LNCAP (cell line): ENCODE data around the gene VIPAS39.

ENCODE experiments used
- TF ChIP-seq, protein P1 (sequence below): fragments of 450-650 bp; IDR thresholded peaks from 2 replicates; pipeline ENCODE4 v1.5.1; 2017; ENCODE audit warnings: mild to moderate bottlenecking

The VIPAS39 gene

DNA sequence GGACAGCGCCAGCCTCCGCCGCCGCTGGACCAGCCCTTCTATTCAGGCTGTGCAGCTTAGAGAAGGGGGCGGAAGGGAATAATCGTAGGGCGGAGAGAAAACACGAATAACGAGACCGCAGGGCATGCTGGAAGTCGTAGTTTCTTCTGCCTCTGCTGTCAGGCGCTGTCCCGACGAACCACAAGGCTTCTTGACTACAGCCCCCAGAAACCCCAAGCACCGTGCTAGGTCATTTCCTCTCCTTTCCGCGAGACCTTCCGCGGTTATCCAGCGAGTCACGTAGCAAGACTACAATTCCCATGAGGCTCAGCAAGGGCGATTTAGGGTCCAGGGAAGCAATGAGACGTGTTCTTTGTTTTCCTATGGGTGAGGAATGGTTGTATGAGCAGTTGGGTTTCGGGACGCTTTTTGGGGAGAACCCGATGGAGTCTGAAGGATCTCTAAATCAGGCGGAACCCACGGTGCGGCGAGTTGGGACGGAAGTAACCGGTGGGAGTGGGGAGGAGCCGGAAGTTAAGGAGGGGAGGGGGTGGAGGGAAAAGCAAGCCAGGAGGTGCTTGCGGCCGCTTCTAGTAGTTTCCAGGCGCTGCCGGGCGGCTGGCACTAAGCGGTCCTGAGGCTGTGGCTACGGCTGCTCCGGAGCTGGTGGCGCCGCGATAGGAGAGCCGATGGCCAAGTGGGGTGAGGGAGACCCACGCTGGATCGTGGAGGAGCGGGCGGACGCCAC lies at the start of gene VIPAS39, which contains the start of gene AHSA1:
Gene VIPAS39 (minus strand): TSS at position 80 of the 727 bp plus-strand sequence. CDS start 3,499 bp downstream, outside the sequence.
Gene AHSA1 (plus strand): TSS at position 572 of the 727 bp plus-strand sequence. CDS start 97 bp downstream, at position 669.
- TF ChIP-seq, protein P1, sequence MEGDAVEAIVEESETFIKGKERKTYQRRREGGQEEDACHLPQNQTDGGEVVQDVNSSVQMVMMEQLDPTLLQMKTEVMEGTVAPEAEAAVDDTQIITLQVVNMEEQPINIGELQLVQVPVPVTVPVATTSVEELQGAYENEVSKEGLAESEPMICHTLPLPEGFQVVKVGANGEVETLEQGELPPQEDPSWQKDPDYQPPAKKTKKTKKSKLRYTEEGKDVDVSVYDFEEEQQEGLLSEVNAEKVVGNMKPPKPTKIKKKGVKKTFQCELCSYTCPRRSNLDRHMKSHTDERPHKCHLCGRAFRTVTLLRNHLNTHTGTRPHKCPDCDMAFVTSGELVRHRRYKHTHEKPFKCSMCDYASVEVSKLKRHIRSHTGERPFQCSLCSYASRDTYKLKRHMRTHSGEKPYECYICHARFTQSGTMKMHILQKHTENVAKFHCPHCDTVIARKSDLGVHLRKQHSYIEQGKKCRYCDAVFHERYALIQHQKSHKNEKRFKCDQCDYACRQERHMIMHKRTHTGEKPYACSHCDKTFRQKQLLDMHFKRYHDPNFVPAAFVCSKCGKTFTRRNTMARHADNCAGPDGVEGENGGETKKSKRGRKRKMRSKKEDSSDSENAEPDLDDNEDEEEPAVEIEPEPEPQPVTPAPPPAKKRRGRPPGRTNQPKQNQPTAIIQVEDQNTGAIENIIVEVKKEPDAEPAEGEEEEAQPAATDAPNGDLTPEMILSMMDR, result no peak

DNA sequence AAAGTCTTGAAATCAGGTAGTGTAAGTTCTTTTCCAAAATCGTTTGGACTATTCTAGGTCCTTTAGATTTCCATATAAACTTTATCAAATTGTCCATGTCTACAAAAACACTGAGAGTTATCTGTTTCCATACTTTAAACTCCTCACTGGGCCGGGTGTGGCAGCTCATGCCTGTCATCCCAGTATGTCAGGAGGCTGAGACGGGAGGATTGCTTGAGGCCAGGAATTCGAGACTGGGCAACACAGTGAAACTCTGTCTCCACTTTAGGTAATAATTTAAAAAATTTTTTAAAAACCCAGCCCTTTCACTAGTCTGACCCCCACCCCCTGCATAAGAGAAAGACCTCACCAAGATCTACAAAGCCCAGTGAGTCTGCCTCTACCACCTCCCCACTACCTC lies 47.6 kb upstream of the VIPAS39 start:
- TF ChIP-seq, protein P1, result no peak

DNA sequence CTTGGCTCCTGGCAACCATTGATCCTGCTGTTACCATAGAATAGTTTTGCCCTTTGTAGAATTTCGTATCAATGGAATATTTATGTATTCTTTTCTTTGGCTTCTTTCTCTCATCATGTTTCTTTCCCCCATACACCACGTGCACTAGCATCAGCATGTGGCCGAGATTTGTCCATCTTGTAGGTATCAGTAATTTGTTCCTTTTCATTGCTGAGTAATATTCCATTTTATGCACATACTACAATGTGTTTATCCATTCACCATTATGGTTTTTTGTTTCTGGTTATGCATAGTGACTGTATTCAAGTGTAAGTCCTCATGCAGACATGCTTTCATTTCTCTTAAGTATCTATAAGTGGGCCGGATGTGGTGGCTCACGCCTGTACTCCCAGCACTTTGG lies 45.7 kb upstream of the VIPAS39 start:
- TF ChIP-seq, protein P1, result no peak

DNA sequence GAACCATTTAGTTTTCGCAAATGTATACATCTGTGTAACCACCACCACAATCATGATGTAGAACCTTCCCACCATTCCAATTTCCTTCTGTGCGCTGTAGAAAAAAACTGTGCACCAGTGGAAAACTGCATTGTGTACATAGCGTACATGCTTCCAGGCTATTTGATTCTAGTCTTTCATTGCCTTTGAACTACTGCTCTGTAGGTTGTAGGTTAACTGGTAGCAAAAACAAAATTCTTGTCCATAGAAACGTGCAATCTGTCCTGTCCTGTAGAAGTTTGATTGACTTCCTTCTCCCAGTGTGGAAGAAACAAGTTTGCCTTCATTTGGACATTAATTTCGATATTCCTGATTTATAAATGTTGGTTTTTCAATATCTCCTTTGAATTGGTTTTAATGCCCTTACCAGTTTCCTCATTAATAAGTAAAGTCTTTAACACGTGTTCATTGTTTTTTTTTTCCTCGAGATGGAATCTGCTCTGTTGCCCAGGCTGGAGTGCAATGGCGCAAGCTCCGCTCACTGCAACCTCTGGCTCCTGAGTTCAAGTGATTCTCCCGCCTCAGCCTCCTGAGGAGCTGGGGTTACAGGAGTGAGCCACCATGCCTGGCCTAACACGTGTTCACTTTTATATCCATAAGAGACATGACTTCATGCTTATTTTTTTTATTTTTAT lies 44.8 kb upstream of the VIPAS39 start:
- TF ChIP-seq, protein P1, result no peak

DNA sequence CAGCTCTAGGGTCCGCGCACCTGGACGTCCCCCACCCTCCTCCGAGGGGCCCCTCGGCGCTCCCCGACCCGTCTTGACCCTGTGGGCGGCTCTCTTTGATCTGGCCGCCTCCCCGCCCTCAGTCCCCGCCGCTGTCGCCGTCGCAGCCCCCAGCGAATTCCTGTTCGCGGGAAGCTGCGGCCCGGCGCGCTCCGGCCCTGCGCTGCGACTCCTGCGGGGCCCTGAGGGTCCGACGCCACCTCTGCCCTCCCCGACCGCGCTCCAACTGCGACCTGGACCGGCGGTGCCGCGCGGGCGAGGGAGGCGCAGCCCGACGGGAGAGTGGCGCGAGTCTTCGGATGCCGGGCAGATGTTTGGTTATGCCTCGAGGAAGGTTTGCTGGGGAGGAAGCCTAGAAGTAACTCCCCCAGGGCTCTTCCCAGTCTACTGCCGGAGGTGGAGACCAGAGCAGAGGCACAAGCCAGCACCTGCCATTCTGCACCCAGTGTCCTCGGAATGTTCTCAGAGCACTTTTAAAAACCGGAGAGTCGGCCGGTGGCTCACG lies 41.7 kb upstream of the VIPAS39 start:
- TF ChIP-seq, protein P1, result no peak

DNA sequence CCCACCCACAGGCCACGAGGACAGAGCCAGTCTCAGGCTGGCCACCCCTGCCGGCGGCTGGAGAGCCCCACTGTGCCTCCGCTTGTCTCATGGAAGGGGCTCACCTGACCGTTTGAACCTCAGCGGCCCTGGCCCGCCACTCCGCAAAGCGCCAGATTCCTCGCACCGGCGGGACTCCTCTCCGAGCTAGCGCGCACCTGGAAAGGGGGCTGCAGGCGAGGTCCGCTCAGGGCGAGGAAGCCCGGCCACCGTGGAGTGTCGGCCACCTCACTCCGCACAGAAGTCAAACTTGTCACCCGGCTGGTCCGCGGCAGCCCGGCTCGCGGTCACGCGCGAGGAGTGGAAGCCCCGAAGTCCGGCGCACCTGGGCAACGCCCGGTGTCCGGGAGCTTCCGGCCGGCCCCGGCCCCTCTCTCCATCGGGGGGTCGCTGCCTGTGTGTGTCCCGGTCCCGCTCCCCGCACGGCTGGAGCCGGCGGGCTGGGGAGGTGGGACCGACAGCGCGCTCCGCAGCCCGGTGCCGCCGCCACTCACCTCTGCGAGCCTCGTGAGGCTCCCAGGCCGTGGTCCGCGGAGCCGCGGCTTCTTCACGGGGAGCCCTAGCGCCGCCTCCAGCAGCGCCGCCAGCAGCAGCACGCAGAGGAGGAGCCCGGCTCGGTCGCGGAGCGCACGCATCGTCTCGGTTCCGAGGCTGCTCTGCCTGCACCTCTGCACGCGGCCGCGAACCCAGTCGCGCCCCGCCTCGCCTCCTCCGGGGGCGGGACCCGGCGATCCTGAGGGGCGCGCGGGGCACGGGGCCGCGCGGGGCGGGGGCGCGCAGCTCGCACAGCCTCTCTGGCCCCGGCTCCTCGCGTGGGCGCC lies 40.9 kb upstream of the VIPAS39 start, which contains the start of gene ISM2:
Gene ISM2 (minus strand): TSS at position 697 of the 860 bp plus-strand sequence. CDS start 23 bp downstream, at position 674.
- TF ChIP-seq, protein P1, result no peak

DNA sequence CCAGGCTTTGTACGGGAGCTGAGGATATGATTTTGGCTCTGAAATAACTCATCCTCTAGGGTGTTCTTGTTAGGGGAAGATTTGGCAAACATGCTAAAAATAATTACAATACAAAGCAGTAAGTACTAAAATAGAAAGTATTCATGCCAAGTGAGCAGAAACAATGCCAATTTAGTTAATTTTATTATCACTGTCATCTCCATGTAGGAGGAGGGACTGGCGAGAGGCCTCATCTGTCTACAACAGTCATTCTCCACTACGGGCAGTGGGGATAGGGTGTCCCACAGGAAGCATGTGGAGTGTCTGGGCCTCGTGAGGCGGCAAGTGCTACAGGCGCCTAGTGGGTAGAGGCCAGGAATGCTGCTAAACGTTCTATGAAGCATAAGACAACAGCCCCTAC lies 37.9 kb upstream of the VIPAS39 start:
- TF ChIP-seq, protein P1, result no peak
